IPS-15b (cell line): ENCODE measurements around the gene OR1A2.
"Not testable (repeated sequence)": the region's sequence is repeated elsewhere in the genome, so short reads cannot be mapped to it uniquely, and the experiment has no call there.

Source experiments
- H3K27me3 ChIP-seq: one replicate; pipeline ENCODE4 v1.6.1; 2013; ENCODE audit warnings: low read length; ENCODE audit not compliant: control insufficient read depth, insufficient read depth
- H3K36me3 ChIP-seq: one replicate; pipeline ENCODE4 v1.6.1; 2013; ENCODE audit warnings: low read length; ENCODE audit not compliant: control insufficient read depth, insufficient read depth
- H3K4me1 ChIP-seq: one replicate; pipeline ENCODE4 v1.6.1; 2013; ENCODE audit warnings: mild to moderate bottlenecking, low read length; ENCODE audit not compliant: control insufficient read depth, insufficient read depth
- H3K4me3 ChIP-seq: one replicate; pipeline ENCODE4 v1.5.1; 2013; ENCODE audit warnings: low read depth, low read length
- H3K9ac ChIP-seq: one replicate; pipeline ENCODE4 v1.6.1; 2013; ENCODE audit warnings: low read depth, mild to moderate bottlenecking, low read length
- H3K9me3 ChIP-seq: one replicate; pipeline ENCODE4 v1.6.1; 2013; ENCODE audit warnings: mild to moderate bottlenecking, low read length; ENCODE audit not compliant: control insufficient read depth, insufficient read depth

The OR1A2 gene

GRCh38 chr17:3232300-3232699 lies 35.0 kb downstream of the OR1A2 start:
- H3K36me3 ChIP-seq, H3K9me3 ChIP-seq, H3K9ac ChIP-seq, H3K4me1 ChIP-seq, H3K27me3 ChIP-seq, H3K4me3 ChIP-seq: not testable (repeated sequence)

- H3K4me1 ChIP-seq, H3K27me3 ChIP-seq, H3K4me3 ChIP-seq, H3K9ac ChIP-seq, H3K36me3 ChIP-seq, H3K9me3 ChIP-seq: not testable (repeated sequence)
These were observed 41.4 kb downstream of the OR1A2 start for GRCh38 chr17:3238685-3239084.

GRCh38 chr17:3241044-3241443 lies 43.7 kb downstream of the OR1A2 start:
- not testable (repeated sequence) for H3K9ac ChIP-seq, H3K36me3 ChIP-seq, H3K4me3 ChIP-seq, H3K4me1 ChIP-seq, H3K27me3 ChIP-seq, H3K9me3 ChIP-seq

GRCh38 chr17:3244841-3245240 lies 47.5 kb downstream of the OR1A2 start:
- H3K27me3 ChIP-seq, H3K9ac ChIP-seq, H3K4me3 ChIP-seq, H3K36me3 ChIP-seq, H3K4me1 ChIP-seq, H3K9me3 ChIP-seq: not testable (repeated sequence)
